ENCODE data around the gene PPM1K. TPM values are rescaled to one million over a fixed set of nuclear protein-coding genes. Genes with fewer than 3 reads are reported as not detected.

Gene PPM1K
- total and polyA plus RNA-seq, 9 of the 15 experiments (the other 6 are each of a cell fraction or from before 2014, with no cell fraction given) = 8.2 to 18.0 (median 10.5) TPM

DNA sequence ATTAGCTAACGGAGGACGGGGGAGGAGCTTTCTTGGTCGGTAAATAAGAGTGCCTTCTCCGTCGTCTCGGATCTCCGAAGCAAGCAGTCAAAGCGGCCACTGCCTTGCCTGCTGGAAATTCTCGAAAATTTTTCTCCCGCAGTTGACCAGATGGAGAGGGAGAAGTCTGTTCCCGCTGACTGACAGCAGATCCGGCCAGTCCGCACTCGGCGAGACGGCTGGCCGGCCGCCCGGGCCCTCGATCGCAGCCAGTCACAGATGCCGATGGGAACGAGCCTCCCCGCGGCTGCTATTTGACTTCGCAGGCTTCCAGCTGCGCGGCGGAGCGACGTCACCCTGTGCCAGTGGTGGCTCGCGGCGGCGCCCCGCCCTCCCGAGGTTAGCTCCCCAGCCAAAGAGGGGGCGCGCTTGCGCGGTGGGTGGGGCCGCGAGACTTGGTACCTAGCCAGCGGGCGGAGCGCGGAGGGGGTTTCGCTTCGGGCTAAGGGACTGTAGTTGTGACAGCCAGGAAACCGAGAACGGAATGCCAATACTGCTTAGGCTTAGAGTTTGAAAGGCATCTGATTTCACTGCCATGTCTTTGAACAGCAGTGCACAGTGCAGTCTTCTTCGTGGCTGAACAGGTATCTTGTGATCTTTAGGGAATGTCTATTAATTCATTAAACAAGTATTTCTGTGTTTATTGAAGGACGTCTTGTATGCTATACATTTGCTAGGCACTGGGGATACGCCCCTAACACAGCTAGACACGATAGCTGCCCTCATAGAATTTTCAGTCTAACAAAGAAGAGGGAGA, at the start of gene PPM1K (continued):
- TF ChIP-seq, protein P1, sequence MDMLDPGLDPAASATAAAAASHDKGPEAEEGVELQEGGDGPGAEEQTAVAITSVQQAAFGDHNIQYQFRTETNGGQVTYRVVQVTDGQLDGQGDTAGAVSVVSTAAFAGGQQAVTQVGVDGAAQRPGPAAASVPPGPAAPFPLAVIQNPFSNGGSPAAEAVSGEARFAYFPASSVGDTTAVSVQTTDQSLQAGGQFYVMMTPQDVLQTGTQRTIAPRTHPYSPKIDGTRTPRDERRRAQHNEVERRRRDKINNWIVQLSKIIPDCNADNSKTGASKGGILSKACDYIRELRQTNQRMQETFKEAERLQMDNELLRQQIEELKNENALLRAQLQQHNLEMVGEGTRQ (CRISPR knock-in tag; IDR thresholded peaks at IDR 0.05) = no peak
- no peak for TF ChIP-seq RNF2 (IDR thresholded peaks at IDR 0.05)
- TF ChIP-seq ZSCAN29 (IDR thresholded peaks at IDR 0.05) = no peak
- TF ChIP-seq, protein P2, sequence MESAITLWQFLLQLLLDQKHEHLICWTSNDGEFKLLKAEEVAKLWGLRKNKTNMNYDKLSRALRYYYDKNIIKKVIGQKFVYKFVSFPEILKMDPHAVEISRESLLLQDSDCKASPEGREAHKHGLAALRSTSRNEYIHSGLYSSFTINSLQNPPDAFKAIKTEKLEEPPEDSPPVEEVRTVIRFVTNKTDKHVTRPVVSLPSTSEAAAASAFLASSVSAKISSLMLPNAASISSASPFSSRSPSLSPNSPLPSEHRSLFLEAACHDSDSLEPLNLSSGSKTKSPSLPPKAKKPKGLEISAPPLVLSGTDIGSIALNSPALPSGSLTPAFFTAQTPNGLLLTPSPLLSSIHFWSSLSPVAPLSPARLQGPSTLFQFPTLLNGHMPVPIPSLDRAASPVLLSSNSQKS (CRISPR knock-in tag; IDR thresholded peaks at IDR 0.05) = no peak
- TF ChIP-seq, protein P3, sequence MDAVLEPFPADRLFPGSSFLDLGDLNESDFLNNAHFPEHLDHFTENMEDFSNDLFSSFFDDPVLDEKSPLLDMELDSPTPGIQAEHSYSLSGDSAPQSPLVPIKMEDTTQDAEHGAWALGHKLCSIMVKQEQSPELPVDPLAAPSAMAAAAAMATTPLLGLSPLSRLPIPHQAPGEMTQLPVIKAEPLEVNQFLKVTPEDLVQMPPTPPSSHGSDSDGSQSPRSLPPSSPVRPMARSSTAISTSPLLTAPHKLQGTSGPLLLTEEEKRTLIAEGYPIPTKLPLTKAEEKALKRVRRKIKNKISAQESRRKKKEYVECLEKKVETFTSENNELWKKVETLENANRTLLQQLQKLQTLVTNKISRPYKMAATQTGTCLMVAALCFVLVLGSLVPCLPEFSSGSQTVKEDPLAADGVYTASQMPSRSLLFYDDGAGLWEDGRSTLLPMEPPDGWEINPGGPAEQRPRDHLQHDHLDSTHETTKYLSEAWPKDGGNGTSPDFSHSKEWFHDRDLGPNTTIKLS (IDR thresholded peaks at IDR 0.05; ENCODE audit: borderline replicate concordance, low read depth) = no peak; the same call in 1 of the 2 replicates
- TF ChIP-seq ZNF584 (CRISPR knock-in tag; IDR thresholded peaks at IDR 0.05; ENCODE audit: low read depth) = no peak
- no peak for TF ChIP-seq STAT5B (CRISPR knock-in tag; IDR thresholded peaks at IDR 0.05)
- TF ChIP-seq XRCC3 (IDR thresholded peaks at IDR 0.05) = no peak
- no peak for TF ChIP-seq BCOR (IDR thresholded peaks at IDR 0.05)
- TF ChIP-seq MIER1 (IDR thresholded peaks at IDR 0.05; ENCODE audit: low read depth) = no peak
- no peak for TF ChIP-seq PTTG1 (tag; IDR thresholded peaks at IDR 0.05; ENCODE audit: low read depth)
- TF ChIP-seq CEBPG (CRISPR knock-in tag; IDR thresholded peaks at IDR 0.05) = no peak
- TF ChIP-seq CEBPG (tag; conservative IDR thresholded peaks at IDR 0.05 in 1 of 2, IDR thresholded peaks at IDR 0.05 in 1 of 2) = no peak
- no peak for TF ChIP-seq CSDE1 (IDR thresholded peaks at IDR 0.05)
- no peak for TF ChIP-seq ELF1 (tag; IDR thresholded peaks at IDR 0.05)
- TF ChIP-seq ZNF445 (CRISPR knock-in tag; IDR thresholded peaks at IDR 0.05; ENCODE audit: low read depth) = no peak
- no peak for TF ChIP-seq BCL6 (CRISPR knock-in tag; IDR thresholded peaks at IDR 0.05)
- TF ChIP-seq CHAMP1 (IDR thresholded peaks at IDR 0.05) = no peak
- TF ChIP-seq ZNF124 (CRISPR knock-in tag; IDR thresholded peaks at IDR 0.05) = no peak
- TF ChIP-seq WHSC1 (IDR thresholded peaks at IDR 0.05; ENCODE audit: low read length) = no peak
- TF ChIP-seq EP400 (IDR thresholded peaks at IDR 0.05) = no peak
- TF ChIP-seq DLX4 (CRISPR knock-in tag; IDR thresholded peaks at IDR 0.05) = no peak
- TF ChIP-seq ZNF431 (CRISPR knock-in tag; IDR thresholded peaks at IDR 0.05) = no peak
- TF ChIP-seq E2F3 (CRISPR knock-in tag; IDR thresholded peaks at IDR 0.05) = no peak
- no peak for TF ChIP-seq RFX7 (CRISPR knock-in tag; IDR thresholded peaks at IDR 0.05)
- TF ChIP-seq U2AF1 (optimal IDR thresholded peaks at IDR 0.05; ENCODE audit: low read depth, low read length) = no peak
